Keratinocyte (primary cell): ENCODE data around the gene TDRD3. TPM values are rescaled to one million over a fixed set of nuclear protein-coding genes. Genes with fewer than 3 reads are reported as not detected.

Source experiments
- DNase-seq: peaks from one replicate; pipeline ENCODE4 v3.0.0-alpha.2; 2011; ENCODE audit warnings: low read depth, missing footprints, low spot score
- FAIRE-seq: peaks from 2 replicates; lab custom pipeline; 2011; peaks lifted over from hg19 to GRCh38; lab: Jason Lieb, UNC
- H2AFZ ChIP-seq: 2 replicates; pipeline ENCODE4 v1.6.0; 2012; ENCODE audit warnings: low read length, control low read depth, inconsistent platforms; ENCODE audit not compliant: control insufficient read depth
- H3K27ac ChIP-seq: 2 replicates; pipeline ENCODE4 v1.5.1; 2011; ENCODE audit warnings: low read length; ENCODE audit not compliant: control insufficient read depth, insufficient read depth
- H3K27me3 ChIP-seq: 3 replicates; pipeline ENCODE4 v1.6.0; 2011; ENCODE audit warnings: low read length; ENCODE audit not compliant: control insufficient read depth, insufficient read depth; ENCODE audit errors: extremely low read depth
- H3K36me3 ChIP-seq, 2 experiments: 2 replicates in 1 of 2; 3 replicates in 1 of 2; pipeline ENCODE4 v1.5.1; 2011; ENCODE audit warnings: low read length in 2 of 2, mild to moderate bottlenecking in 1 of 2; ENCODE audit not compliant: control insufficient read depth in 2 of 2, insufficient read depth in 2 of 2; ENCODE audit errors: extremely low read depth in 1 of 2
- H3K4me1 ChIP-seq: 3 replicates; pipeline ENCODE4 v1.5.1; 2011; ENCODE audit warnings: low read length; ENCODE audit not compliant: control insufficient read depth, insufficient read depth; ENCODE audit errors: extremely low read depth
- H3K4me2 ChIP-seq: 3 replicates; pipeline ENCODE4 v1.6.0; 2011; ENCODE audit warnings: low read depth, low read length; ENCODE audit not compliant: control insufficient read depth, insufficient read depth; ENCODE audit errors: extremely low read depth
- H3K4me3 ChIP-seq, 3 experiments: fragments of 200-600 bp in 1 of 3; sonication (generic) in 1 of 3; 2 replicates in 2 of 3; 3 replicates in 1 of 3; pipeline ENCODE4 v1.5.1; 2011 to 2016; ENCODE audit warnings: low read length in 3 of 3, mild to moderate bottlenecking in 3 of 3, control low read depth in 2 of 3, inconsistent platforms in 1 of 3, low read depth in 1 of 3, mixed read lengths in 1 of 3, mixed run types in 1 of 3, moderate library complexity in 1 of 3; ENCODE audit not compliant: control insufficient read depth in 2 of 3, insufficient read depth in 2 of 3; ENCODE audit errors: extremely low read depth in 1 of 3
- H3K79me2 ChIP-seq: 2 replicates; pipeline ENCODE4 v1.6.0; 2012; ENCODE audit warnings: low read length; ENCODE audit not compliant: control insufficient read depth, insufficient read depth
- H3K9ac ChIP-seq: 3 replicates; pipeline ENCODE4 v1.6.0; 2011; ENCODE audit warnings: low read length; ENCODE audit not compliant: control insufficient read depth, insufficient read depth; ENCODE audit errors: extremely low read depth
- H3K9me1 ChIP-seq: 3 replicates; pipeline ENCODE4 v1.6.0; 2011; ENCODE audit warnings: low read length; ENCODE audit not compliant: control insufficient read depth, insufficient read depth; ENCODE audit errors: extremely low read depth
- H3K9me3 ChIP-seq: 2 replicates; pipeline ENCODE4 v1.5.1; 2012; ENCODE audit warnings: low read depth, low read length; ENCODE audit not compliant: control insufficient read depth
- H4K20me1 ChIP-seq: 3 replicates; pipeline ENCODE4 v1.6.0; 2011; ENCODE audit warnings: low read length; ENCODE audit not compliant: control insufficient read depth, insufficient read depth; ENCODE audit errors: extremely low read depth
- CTCF ChIP-seq, 3 experiments: IDR thresholded peaks in 1 of 3; conservative IDR thresholded peaks in 1 of 3; optimal IDR thresholded peaks in 1 of 3; 2 replicates in 2 of 3; 3 replicates in 1 of 3; pipeline versions ENCODE3 to v1.5.1; 2011; ENCODE audit warnings: low read length in 3 of 3, mild to moderate bottlenecking in 3 of 3, moderate library complexity in 2 of 3, control low read depth in 1 of 3, inconsistent platforms in 1 of 3; ENCODE audit not compliant: insufficient read depth in 2 of 3; ENCODE audit errors: extremely low read depth in 1 of 3
- EZH2 ChIP-seq: IDR thresholded peaks from one replicate; pipeline ENCODE4 v1.6.1; 2012; ENCODE audit warnings: inconsistent platforms, mild to moderate bottlenecking, low read length, moderate library complexity
- dilution Hi-C: fragments of 300-500 bp; cut with MboI; formaldehyde crosslinking; loops from one replicate; pipeline ENCODE4 v1.7.0; 2020; ENCODE audit warnings: low sequenced_read_pairs; ENCODE audit not compliant: extremely low pct_ligation_motif_present
- polyA plus RNA-seq, 5 experiments: library from polyadenylated mRNA; depleted of rRNA in 3 of 5; stranded (reverse) in 3 of 5; stranded (forward) in 1 of 5; unstranded in 1 of 5; fragments of >200 nt; gene quantifications; 1 replicate in 1 of 5; 2 replicates in 3 of 5; 3 replicates in 1 of 5; pipeline versions ENCODE4 v1.2.1 to v1.2.3, GENCODE V29; 2011 to 2012; ENCODE audit warnings: missing spikeins in 2 of 5, low read depth in 1 of 5, low replicate concordance in 1 of 5

TDRD3 gene
- polyA plus RNA-seq, 1 donor (not counting 4 experiments of a cell fraction or from before 2014, with no cell fraction given) = 10.7 TPM

- FAIRE-seq (no peak), DNase-seq (no peak)
- no peak overlapping the region for H3K9ac ChIP-seq
These were observed 141.5 kb downstream of the TDRD3 start for GRCh38 chr13:60538566-60538965.

GRCh38 chr13:60540276-60540675 is 143.3 kb downstream of the TDRD3 start:
- dilution Hi-C loops = no loop called here
- H3K4me2 ChIP-seq = no peak overlapping the region
- H3K27ac ChIP-seq = no peak overlapping the region
- no peaks in the 10 kb centered on the region for H3K9me1 ChIP-seq
- no peak overlapping the region for H3K9ac ChIP-seq
- H3K36me3 ChIP-seq = no peaks in the 10 kb centered on the region
- H4K20me1 ChIP-seq = no peaks in the 10 kb centered on the region
- DNase-seq = no peak
- no peaks in the 10 kb centered on the region for H3K27me3 ChIP-seq
- H2AFZ ChIP-seq = no peak overlapping the region
- no peak overlapping the region for H3K4me3 ChIP-seq
- TF ChIP-seq EZH2 (no peak), CTCF (optimal IDR thresholded peaks at IDR 0.05 in 1 of 3, IDR thresholded peaks at IDR 0.05 in 1 of 3, conservative IDR thresholded peaks at IDR 0.05 in 1 of 3; ENCODE audit: extremely low read depth in 1 of 3, insufficient read depth in 2 of 3, low read length in 3 of 3) (no peak)
- H3K9me3 ChIP-seq = no peaks in the 10 kb centered on the region
- H3K4me1 ChIP-seq = no peaks in the 10 kb centered on the region
- no peaks in the 10 kb centered on the region for H3K79me2 ChIP-seq
- no peak for FAIRE-seq

More at GRCh38 chr13:60538566-60538965, 141.5 kb downstream of the TDRD3 start:
- no peak overlapping the region for H3K27ac ChIP-seq
- no peaks in the 10 kb centered on the region for H3K79me2 ChIP-seq
- no peaks in the 10 kb centered on the region for H4K20me1 ChIP-seq
- no peaks in the 10 kb centered on the region for H3K9me3 ChIP-seq
- dilution Hi-C loops = no loop called here
- no peaks in the 10 kb centered on the region for H3K27me3 ChIP-seq
- H3K4me2 ChIP-seq = no peak overlapping the region
- H3K4me1 ChIP-seq = no peaks in the 10 kb centered on the region
- no peak overlapping the region for H3K4me3 ChIP-seq
- H3K36me3 ChIP-seq = no peaks in the 10 kb centered on the region
- TF ChIP-seq CTCF (optimal IDR thresholded peaks at IDR 0.05 in 1 of 3, IDR thresholded peaks at IDR 0.05 in 1 of 3, conservative IDR thresholded peaks at IDR 0.05 in 1 of 3; ENCODE audit: extremely low read depth in 1 of 3, insufficient read depth in 2 of 3, low read length in 3 of 3) (no peak), EZH2 (no peak)
- no peak overlapping the region for H2AFZ ChIP-seq
- H3K9me1 ChIP-seq = no peaks in the 10 kb centered on the region
